ENCODE results near the gene ATP2C1. TPM values are rescaled to one million over a fixed set of nuclear protein-coding genes. Genes with fewer than 3 reads are reported as not detected.

Gene ATP2C1
- total and polyA plus RNA-seq, 2 of the 4 experiments (the other 2 are of a cell fraction): 41.4 to 50.2 TPM

- intact Hi-C loops (cut with micrococcal nuclease): loop anchor here (5.0 kb wide), 1 partner anchor 51 kb away; no protein-coding TSS in a partner anchor
- peak; percentile 14 for DNase-seq
- Histone ChIP-seq H3K4ac (ENCODE audit: low read depth, low read length) (no peak overlapping the region), H2AFZ (replicated peaks; ENCODE audit: low read length, poor library complexity) (no peak overlapping the region), H3K9me3 (ENCODE audit: control insufficient read depth, insufficient read depth, low read length) (no peaks in the 10 kb centered on the region), H3K27ac (ENCODE audit: insufficient read depth, low read length) (no peak overlapping the region), H2BK20ac (ENCODE audit: low read depth, low read length) (no peak overlapping the region), H3K14ac (replicated peaks; ENCODE audit: low read depth, low read length) (no peak overlapping the region), H3K56ac (ENCODE audit: extremely low read depth, insufficient read depth, low read length) (no peak overlapping the region), H4K91ac (ENCODE audit: insufficient read depth, low read depth, low read length) (no peak overlapping the region), H2BK5ac (ENCODE audit: low read depth, low read length, poor library complexity, severe bottlenecking) (no peak overlapping the region), H4K8ac (ENCODE audit: low read depth in 2 of 2, low read length in 2 of 2) (no peak overlapping the region), H3K18ac (ENCODE audit: low read depth, low read length) (no peak overlapping the region), H3K9me1 (ENCODE audit: insufficient read depth, low read length) (peaks cover 7% of the 10 kb centered on the region; the same call in 1 of the 2 replicates), H3K4me1 (ENCODE audit: control insufficient read depth, insufficient read depth, low read length) (peaks cover 5% of the 10 kb centered on the region), H2BK120ac (ENCODE audit: low read depth, low read length) (no peak overlapping the region), H3K9ac (ENCODE audit: low read depth, low read length) (no peak overlapping the region), H4K5ac (ENCODE audit: low read depth, low read length) (no peak overlapping the region), H2AK9ac (replicated peaks; ENCODE audit: low read depth, low read length, poor library complexity) (no peak overlapping the region), H3K79me1 (ENCODE audit: low read depth in 1 of 2, low read length in 2 of 2) (peaks cover 12 to 63% of the 10 kb centered on the region in 2 experiments; a peak in 3 of 4 replicates), H3K23ac (ENCODE audit: low read depth, low read length) (no peak overlapping the region), H3K36me3 (ENCODE audit: control insufficient read depth, insufficient read depth, low read length) (no peaks in the 10 kb centered on the region), H3K27me3 (ENCODE audit: control insufficient read depth, insufficient read depth, low read length) (no peaks in the 10 kb centered on the region), H3K4me3 (ENCODE audit: insufficient read depth, low read depth, low read length) (no peak overlapping the region), H2BK15ac (ENCODE audit: low read depth, low read length) (no peak overlapping the region), H4K20me1 (ENCODE audit: insufficient read depth, low read length) (peaks cover 52% of the 10 kb centered on the region), H3K4me2 (ENCODE audit: low read depth, low read length) (peak overlapping the region; percentile 42; the same call in 1 of the 2 replicates), H2AK5ac (ENCODE audit: low read depth, low read length) (no peak overlapping the region)
- ATAC-seq (ENCODE audit: low read depth): peak; percentile 62
- BruUV-seq (replicated peaks): no TSS peak
- CTCF ChIA-PET: no interaction called here
- POLR2A ChIA-PET (ENCODE audit: unreplicated experiment): no interaction called here
- dilution Hi-C loops (cut with HindIII; ENCODE audit: low sequenced_read_pairs, unreplicated experiment): no loop called here
- in situ Hi-C loops (cut with MboI; ENCODE audit: low sequenced_read_pairs): no loop called here
- no peak for TF ChIP-seq FOS (IDR thresholded peaks at IDR 0.05; ENCODE audit: low read depth, low read length)
- TF ChIP-seq, protein P1, sequence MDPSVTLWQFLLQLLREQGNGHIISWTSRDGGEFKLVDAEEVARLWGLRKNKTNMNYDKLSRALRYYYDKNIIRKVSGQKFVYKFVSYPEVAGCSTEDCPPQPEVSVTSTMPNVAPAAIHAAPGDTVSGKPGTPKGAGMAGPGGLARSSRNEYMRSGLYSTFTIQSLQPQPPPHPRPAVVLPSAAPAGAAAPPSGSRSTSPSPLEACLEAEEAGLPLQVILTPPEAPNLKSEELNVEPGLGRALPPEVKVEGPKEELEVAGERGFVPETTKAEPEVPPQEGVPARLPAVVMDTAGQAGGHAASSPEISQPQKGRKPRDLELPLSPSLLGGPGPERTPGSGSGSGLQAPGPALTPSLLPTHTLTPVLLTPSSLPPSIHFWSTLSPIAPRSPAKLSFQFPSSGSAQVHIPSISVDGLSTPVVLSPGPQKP (IDR thresholded peaks at IDR 0.05; ENCODE audit: borderline replicate concordance, low read depth, low read length): no peak
- TF ChIP-seq SMC3 (IDR thresholded peaks at IDR 0.05; ENCODE audit: low read depth, low read length): no peak
- TF ChIP-seq USF2 (IDR thresholded peaks at IDR 0.05; ENCODE audit: low read depth, low read length): no peak
These were observed 7.1 kb downstream of the ATP2C1 start for GRCh38 chr3:130900959-130901358.

Measured in IMR-90 (cell line).